DND-41 (cell line): ENCODE results near the gene CDC25A.

ENCODE experiments used
- ATAC-seq: fragments of 200-7000 bp; cut with Tn5 transposase; 3 replicates; pipeline ENCODE4 v1.9.1; 2021; ENCODE audit warnings: low read depth; ENCODE audit not compliant: insufficient read depth
- DNase-seq: peaks from one replicate; pipeline ENCODE4 v3.0.0-alpha.2; 2020
- H2AFZ ChIP-seq: 2 replicates; pipeline ENCODE4 v1.6.0; 2012; ENCODE audit warnings: low read depth, low read length
- H3K27ac ChIP-seq: 2 replicates; pipeline ENCODE4 v1.5.1; 2012; ENCODE audit warnings: low read length, inconsistent platforms
- H3K27me3 ChIP-seq: fragments of 200-600 bp; sonication (generic); 2 replicates; pipeline ENCODE4 v1.6.0; 2012; ENCODE audit warnings: low read length, mild to moderate bottlenecking, inconsistent platforms; ENCODE audit not compliant: insufficient read depth, poor library complexity
- H3K36me3 ChIP-seq: 2 replicates; pipeline ENCODE4 v1.5.1; 2012; ENCODE audit warnings: low read length, inconsistent platforms; ENCODE audit not compliant: insufficient read depth
- H3K4me1 ChIP-seq: 2 replicates; pipeline ENCODE4 v1.5.1; 2012; ENCODE audit warnings: mild to moderate bottlenecking, low read length; ENCODE audit not compliant: insufficient read depth
- H3K4me2 ChIP-seq: 2 replicates; pipeline ENCODE4 v1.6.0; 2012; ENCODE audit warnings: mild to moderate bottlenecking, moderate library complexity, low read length, inconsistent platforms; ENCODE audit not compliant: insufficient read depth
- H3K4me3 ChIP-seq, 2 experiments: fragments of 200-600 bp in 1 of 2; shearing (Covaris generic) in 1 of 2; 2 replicates each; pipeline ENCODE4 v1.5.1; 2012 to 2016; ENCODE audit warnings: inconsistent platforms in 2 of 2, low read length in 2 of 2, mild to moderate bottlenecking in 2 of 2, low read depth in 1 of 2, moderate library complexity in 1 of 2
- H3K79me2 ChIP-seq: 2 replicates; pipeline ENCODE4 v1.6.0; 2012; ENCODE audit warnings: low read length, inconsistent platforms; ENCODE audit not compliant: insufficient read depth
- H3K9ac ChIP-seq: 2 replicates; pipeline ENCODE4 v1.6.0; 2012; ENCODE audit warnings: low read depth, mild to moderate bottlenecking, inconsistent platforms, low read length, moderate library complexity
- H3K9me3 ChIP-seq: 2 replicates; pipeline ENCODE4 v1.5.1; 2012; ENCODE audit warnings: low read length, moderate library complexity, mild to moderate bottlenecking, inconsistent platforms; ENCODE audit not compliant: insufficient read depth, severe bottlenecking
- H4K20me1 ChIP-seq: 2 replicates; pipeline ENCODE4 v1.6.0; 2012; ENCODE audit warnings: low read length; ENCODE audit not compliant: insufficient read depth
- CTCF ChIP-seq: IDR thresholded peaks from 2 replicates; pipeline ENCODE4 v1.5.1; 2012; ENCODE audit warnings: borderline replicate concordance, low read length, moderate library complexity, mild to moderate bottlenecking; ENCODE audit not compliant: poor library complexity, severe bottlenecking; ENCODE audit errors: extremely low read depth
- EZH2 ChIP-seq: IDR thresholded peaks from 3 replicates; pipeline ENCODE4 v1.6.1; 2012; ENCODE audit warnings: borderline replicate concordance, low read depth, mild to moderate bottlenecking, moderate library complexity, low read length, inconsistent platforms; ENCODE audit not compliant: severe bottlenecking

Gene CDC25A

GRCh38 chr3:48156163-48156562 lies 32.1 kb downstream of the CDC25A start:
- Histone ChIP-seq H3K4me1 (no peaks in the 10 kb centered on the region), H3K4me3 (no peak overlapping the region), H3K36me3 (peaks cover 45% of the 10 kb centered on the region), H2AFZ (no peak overlapping the region), H3K9me3 (no peaks in the 10 kb centered on the region), H3K79me2 (no peaks in the 10 kb centered on the region), H3K27me3 (no peaks in the 10 kb centered on the region), H3K9ac (no peak overlapping the region), H3K27ac (no peak overlapping the region), H3K4me2 (no peak overlapping the region), H4K20me1 (peaks cover 26% of the 10 kb centered on the region)
- no peak for TF ChIP-seq EZH2
- no peak for TF ChIP-seq CTCF
- DNase-seq (no peak), ATAC-seq (no peak)

GRCh38 chr3:48155122-48155521 lies 33.1 kb downstream of the CDC25A start:
- DNase-seq = no peak
- H3K4me2 ChIP-seq = no peak overlapping the region
- no peak for ATAC-seq

GRCh38 chr3:48151807-48152427 lies 36.3 kb downstream of the CDC25A start:
- Histone ChIP-seq H2AFZ (no peak overlapping the region), H3K4me1 (no peaks in the 10 kb centered on the region), H4K20me1 (no peaks in the 10 kb centered on the region), H3K9ac (no peak overlapping the region), H3K4me3 (no peak overlapping the region), H3K27ac (no peak overlapping the region), H3K79me2 (no peaks in the 10 kb centered on the region), H3K27me3 (no peaks in the 10 kb centered on the region), H3K9me3 (no peaks in the 10 kb centered on the region), H3K4me2 (no peak overlapping the region), H3K36me3 (peaks cover 3% of the 10 kb centered on the region; the same call in 1 of the 2 replicates)
- ATAC-seq = 0 out of 3 replicates have a peak, but pooled peaks have one; percentile 25
- TF ChIP-seq CTCF (no peak), EZH2 (no peak)
- DNase-seq = no peak

More at GRCh38 chr3:48155122-48155521, 33.1 kb downstream of the CDC25A start:
- Histone ChIP-seq H3K9me3 (no peaks in the 10 kb centered on the region), H3K36me3 (peaks cover 35% of the 10 kb centered on the region), H3K27ac (no peak overlapping the region), H2AFZ (no peak overlapping the region), H3K4me3 (no peak overlapping the region), H3K4me1 (no peaks in the 10 kb centered on the region), H3K27me3 (no peaks in the 10 kb centered on the region), H3K79me2 (no peaks in the 10 kb centered on the region), H3K9ac (no peak overlapping the region), H4K20me1 (peaks cover 23% of the 10 kb centered on the region)
- TF ChIP-seq EZH2 = no peak
- TF ChIP-seq CTCF = no peak
